T-helper 1 cell treated with Interleukin-12 subunit alpha and Interleukin-12 subunit beta and Interleukin-4 antibody, amounts not matched to agents 30 ng/mL and 1 ng/mL, for 36 hours (primary cell): ENCODE results near the gene OR11A1. TPM values are rescaled to one million over a fixed set of nuclear protein-coding genes. Genes with fewer than 3 reads are reported as not detected.

Experiments used
- intact Hi-C: fragments of 100-400 bp; cut with micrococcal nuclease; formaldehyde crosslinking; loops from one replicate; pipeline ENCODE4 v1.15.1; 2024
- total RNA-seq: library from RNA; stranded (reverse); gene quantifications from 2 replicates; pipeline ENCODE4 v1.2.3, GENCODE V29; 2022

The OR11A1 gene, protein sequence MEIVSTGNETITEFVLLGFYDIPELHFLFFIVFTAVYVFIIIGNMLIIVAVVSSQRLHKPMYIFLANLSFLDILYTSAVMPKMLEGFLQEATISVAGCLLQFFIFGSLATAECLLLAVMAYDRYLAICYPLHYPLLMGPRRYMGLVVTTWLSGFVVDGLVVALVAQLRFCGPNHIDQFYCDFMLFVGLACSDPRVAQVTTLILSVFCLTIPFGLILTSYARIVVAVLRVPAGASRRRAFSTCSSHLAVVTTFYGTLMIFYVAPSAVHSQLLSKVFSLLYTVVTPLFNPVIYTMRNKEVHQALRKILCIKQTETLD
- not detected in 2 replicates for total RNA-seq

DNA sequence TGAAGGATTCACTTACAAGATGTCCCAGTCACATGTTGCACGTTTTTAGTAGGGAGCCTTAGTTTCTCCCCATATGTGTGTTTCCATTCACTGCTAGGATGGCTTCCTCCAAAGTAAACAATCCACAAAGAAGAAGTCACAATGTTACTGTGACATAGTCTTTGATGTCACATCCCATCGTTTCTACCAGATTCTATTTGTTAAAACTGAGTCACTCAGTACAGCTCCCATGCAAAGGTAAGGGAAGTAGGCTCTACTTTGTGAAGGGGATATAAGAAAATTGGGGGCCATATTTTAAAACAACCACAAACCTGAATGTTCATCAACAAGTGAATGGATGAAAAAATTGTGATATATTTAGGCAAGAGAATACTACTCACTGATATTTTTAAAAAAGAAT lies at the start of gene OR11A1, which contains the start of gene OR2H1:
Gene OR11A1, minus strand, starts transcription at position 101 of the 400 bp plus-strand sequence. CDS start 29,430 bp downstream, outside the sequence.
Gene OR2H1, plus strand, starts transcription at position 185 of the 400 bp plus-strand sequence. CDS start 4,615 bp downstream, outside the sequence.
- intact Hi-C loops = no loop called here

DNA sequence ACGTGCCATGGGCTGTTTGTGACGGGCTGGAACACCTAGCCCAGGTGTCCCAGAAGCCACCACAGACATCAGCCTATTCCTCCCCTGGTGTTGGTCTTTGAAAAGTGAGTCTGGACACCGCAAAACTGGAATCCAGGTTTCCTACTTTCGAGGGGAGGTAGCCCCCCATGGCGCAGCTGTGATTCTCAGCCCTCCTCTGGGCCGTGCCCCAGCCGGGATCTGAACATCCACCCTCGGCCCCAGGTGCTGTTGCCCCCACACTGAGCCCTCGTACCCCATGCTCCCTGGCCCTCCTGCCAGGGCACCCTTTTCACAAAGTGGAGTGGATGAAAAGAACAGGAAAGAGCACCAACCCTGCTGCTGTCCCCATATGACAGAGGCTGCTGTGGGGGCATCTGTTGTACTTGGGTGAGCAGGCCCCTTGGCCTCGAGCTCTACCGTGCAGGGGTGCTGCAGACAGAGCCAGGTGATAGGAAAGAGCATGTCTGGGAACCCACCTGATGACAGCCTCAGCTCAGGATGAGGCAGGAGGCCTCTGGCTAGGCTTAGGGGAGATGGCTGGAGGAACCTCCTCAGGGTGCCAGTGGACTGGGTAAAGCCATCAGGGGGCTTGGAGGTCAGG lies 49.7 kb upstream of the OR11A1 start:
- intact Hi-C loops = no loop called here

DNA sequence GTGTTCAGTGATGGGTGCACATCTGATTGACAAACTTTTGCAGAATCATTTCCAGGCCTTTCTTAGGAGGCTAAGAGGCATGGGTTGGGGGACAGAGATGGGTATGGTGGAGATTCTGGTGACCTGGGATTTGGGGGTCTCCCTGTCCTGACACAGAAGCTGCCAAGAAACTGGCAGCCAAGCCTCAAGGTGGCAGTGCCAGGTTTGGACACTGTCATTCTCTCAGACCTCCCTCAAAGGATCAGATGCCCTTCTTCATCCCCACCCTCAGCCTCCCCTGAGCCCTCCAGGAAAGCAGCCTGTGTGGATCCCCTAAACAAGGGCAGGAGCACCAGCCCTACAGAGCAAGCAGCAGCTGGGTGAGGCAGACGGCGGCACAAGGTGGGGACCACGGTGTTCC lies 48.9 kb upstream of the OR11A1 start:
- intact Hi-C loops = no loop called here

DNA sequence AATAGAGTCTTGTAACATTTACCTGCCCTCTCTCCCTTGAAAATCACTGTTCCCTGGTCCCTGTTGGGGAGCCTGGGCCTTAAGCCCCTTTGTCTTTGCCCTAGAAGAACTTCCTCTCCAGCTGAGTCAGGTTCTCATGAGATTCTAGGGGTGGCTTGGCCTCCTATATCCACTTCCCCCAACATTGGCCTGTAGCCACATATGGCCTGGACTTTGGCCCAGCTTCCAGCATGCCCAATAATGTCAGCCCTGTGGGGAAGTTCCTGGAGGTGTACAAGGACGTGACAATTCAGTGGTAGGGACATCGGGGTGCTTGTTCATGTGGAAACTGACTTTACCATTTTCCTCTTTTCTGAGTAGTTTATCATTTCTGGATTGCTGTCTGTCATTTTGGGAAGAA lies 48.1 kb upstream of the OR11A1 start:
- intact Hi-C loops = no loop called here

DNA sequence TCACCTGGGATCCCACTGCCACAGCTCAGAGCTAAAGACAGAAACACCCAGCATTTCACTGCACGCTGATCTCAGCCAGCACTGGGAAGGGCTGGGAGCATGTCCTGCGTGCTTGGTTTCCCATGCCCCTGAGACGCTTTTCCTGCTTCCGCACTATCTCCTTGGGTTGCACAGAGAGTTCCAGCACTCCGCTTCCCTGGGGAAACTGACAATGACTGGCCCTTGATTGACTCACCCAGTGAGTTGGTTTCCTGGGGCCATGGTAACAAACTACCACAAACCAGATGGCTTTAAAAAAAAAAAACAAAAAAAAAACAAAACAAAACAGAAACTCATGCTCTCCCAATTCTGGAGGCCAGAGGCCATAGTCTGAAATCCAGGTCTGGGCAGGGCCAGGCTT lies 45.7 kb upstream of the OR11A1 start:
- intact Hi-C loops = no loop called here

DNA sequence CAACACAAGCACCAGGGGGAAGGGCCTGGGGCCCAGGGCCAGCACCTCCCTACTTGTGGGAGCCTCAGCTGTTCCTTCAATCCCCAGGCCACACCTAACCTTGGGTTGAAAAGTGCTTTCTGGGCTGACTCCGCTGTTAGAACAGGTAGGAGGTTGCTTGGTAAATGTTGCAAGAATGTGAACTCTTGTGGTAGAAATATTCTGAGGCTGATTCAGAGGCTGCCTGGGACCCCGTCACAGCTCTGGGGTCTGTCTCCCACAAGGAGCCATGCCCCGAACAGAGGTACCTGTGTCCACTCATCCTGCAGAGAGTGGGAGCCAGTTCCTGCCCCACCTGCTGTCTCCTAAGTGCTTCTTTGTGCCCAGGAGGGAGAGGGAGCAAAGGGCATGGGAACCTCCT lies 45.3 kb upstream of the OR11A1 start:
- intact Hi-C loops = no loop called here

DNA sequence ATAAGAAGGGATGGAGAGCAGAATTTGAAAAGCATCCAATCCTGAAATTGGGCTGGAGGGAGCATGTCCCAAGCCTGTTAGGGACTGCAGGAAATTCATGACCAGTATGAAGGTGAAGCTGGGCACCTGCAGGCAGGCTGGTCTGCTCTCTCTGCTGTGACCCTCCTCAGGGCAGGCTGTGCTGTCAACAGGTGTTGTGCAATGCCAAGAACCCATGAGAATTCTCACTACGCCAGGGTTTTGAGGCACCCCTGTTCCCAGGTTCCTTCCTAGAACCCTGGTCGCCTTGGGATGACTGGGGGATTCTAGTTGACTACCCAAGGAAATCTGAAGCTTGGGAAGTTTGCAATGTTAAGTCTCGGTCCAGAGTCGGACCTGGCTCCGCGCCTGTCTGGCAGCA lies 44.2 kb upstream of the OR11A1 start:
- intact Hi-C loops = no loop called here

DNA sequence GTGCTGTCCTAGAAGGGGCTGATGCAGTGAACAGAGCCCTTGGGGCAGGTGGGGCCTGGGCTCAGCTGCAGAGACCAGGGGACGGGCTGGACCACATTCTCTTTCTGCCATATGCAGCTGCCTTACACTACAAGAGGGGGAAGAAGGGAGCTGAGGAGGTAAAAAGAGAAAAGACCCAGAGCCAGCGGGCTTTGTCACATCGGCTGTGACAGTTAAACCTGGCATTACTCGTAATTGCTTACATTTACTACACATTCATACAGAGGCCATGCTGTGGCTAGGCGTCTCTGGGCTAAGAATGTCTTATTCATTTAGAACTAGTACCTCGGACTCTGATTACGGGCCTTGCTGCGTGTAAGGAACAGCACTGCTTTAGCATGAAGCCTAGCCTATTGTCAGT lies 43.7 kb upstream of the OR11A1 start:
- intact Hi-C loops = no loop called here

DNA sequence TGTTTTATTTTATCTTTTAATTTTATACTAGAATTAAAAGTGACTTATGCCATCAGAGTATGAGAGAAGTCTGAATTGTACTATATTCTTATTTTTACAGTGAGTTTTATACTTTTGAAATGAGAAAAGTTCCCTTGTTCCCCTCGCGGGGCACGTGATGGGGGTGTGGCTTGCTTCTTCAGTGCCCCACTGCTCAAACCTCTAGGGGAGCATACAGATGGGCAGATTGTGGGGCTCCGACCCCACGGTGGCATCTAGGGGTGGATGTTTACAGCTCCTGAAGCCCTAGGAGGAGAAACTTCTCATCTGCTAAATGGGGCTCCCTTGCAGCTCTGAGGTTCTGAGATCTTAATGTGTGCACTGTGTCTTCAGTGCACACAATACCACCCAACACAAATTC lies 42.8 kb upstream of the OR11A1 start:
- intact Hi-C loops = no loop called here

DNA sequence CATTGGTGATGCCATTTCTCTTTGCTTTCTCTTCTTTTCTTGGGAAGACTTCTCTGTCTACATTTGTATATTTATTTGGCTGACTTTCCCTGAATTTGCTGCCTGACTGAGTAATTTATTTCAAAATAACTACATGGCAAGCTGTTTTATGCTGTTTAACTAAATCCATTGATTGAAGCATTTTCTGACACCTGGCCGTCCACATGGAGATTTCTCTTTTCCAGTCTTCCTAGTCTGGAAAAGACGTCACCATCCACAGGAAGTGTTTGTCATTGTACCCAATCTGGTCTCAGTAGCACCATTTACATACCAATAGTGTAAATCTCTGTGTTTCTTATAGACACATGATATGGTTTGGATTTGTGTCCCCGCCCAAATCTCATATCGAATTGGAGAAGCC lies 40.1 kb upstream of the OR11A1 start:
- intact Hi-C loops = no loop called here

DNA sequence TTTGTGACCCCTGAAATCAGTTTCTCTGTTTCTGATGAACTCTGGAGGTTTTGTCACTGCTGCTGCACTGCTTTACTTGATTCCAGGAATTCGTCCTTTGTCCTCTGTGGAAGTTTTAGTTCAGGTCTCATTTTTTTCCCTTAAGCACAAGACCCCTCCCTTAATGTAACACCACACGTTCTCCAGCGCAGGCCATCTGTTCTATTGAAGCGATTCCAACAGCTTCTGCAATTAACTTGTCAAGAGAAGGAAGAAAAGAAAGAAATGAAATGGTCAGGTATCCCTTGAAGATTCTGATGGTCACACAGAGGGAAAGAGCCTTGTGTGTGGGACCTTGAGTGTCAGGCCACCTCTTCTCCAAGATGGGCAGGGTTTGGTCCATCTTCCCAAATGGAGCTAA lies 38.7 kb upstream of the OR11A1 start:
- intact Hi-C loops = no loop called here

DNA sequence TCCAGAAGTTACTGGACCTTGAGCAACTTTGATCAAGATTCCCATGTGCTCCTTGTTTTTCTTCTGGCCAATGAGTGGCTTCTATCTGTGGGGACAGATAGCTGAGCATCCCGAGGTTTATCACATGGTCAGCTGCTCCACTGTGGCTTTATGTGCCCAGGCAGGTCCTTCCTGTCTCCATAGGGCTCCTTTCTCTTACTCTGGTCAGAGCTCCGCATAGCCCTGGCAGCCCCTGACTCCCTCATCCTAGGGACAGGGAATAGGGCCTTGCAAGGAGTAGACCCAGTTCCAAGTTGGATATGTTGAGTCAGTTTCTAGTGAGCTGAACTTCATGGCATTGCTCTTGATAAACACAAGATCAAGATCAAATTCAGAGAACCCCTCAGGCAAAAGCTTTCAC lies 37.3 kb upstream of the OR11A1 start:
- intact Hi-C loops = no loop called here

DNA sequence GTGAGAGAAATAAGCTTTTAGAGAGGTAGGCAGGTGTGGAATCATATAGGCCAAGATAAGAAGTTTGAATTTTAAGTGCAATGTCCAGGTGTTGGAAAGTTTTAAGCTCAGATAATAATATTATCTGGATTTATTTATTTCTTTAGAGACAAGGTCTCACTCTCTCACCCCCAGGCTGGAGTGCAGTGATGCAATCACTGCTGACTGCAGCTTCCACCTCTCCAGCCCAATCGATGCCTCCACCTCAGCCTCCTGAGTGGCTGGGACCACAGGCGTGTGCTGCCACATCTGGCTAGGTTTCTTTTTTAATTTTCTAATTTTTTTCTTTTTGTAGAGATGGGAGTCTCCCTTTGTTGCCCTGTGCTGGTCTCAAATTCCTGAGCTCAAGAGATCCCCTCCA lies 36.4 kb upstream of the OR11A1 start:
- intact Hi-C loops = no loop called here

DNA sequence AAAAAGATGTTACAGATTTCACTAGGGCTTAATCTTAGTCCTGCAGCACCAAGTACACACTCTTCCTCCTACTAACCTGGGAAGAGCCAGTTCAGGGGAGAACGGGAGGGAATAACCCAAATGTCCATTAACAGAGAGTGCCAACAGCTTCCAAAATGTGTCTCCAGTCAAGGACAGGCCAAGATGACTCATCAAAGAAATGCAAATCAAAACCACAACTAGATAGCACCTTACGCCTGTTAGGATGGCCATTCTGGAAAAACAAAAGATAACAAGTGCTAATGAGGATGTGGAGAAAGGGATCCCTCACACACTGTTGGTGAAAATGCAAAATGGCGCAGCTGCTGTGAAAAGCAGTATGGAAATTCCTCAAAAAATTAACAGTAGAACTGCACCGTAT lies 34.7 kb upstream of the OR11A1 start:
- intact Hi-C loops = no loop called here

DNA sequence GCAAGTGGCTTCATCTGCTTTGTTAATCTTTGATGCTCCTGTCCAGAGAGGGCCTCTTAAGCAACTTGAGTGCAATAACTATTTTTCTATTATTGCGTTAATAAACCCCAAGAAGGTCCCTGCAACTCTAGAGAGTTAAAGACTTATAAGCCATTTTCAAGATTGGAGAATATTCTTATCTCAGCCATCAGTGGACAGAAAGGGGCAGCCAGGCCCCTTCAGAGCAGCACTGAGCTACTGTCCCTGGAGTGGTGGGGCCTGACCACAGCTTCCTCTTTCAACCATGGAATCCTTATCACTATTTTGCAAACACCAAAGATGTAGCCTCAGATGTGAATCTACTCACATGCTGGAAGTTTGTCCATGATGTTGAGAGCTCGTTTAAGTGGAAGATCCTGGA lies 33.7 kb upstream of the OR11A1 start:
- intact Hi-C loops = no loop called here

DNA sequence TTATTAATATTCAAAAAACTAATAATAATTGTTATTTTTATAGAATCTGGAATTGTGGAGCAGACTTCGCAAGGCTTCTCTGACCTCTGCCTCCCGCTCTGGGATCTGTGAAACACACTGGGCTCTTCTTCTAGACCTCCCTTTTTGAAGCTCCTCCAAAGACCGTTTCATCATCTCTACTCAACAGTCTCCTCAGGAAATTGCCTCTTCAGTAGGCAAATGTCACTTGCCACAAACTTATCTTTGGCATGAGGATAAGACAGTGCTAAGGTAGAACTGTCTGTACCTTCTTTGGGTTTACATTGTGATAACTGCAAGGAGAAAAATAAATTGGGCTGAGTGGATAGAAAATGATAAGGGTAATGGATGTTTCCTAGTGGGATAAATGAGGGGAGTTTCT lies 33.2 kb upstream of the OR11A1 start:
- intact Hi-C loops = no loop called here

DNA sequence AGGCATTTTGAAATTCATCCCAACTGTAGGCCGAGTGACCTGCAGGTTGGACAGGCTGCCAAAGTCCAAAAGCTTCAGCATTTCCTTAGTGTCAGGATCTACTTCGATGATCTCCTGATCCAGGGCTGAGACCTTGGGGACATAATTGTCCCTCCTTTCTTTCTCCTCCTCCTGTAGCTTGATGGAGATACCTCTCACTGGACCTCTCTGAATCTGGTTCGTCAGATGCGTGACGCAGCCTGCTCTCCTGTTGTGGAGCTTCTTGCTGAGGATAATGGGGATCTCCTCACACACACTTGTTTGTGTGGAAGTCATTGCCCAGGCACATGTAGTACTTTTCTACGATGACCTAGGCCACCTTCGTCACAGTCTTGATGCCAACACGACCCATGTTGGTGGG lies 32.4 kb upstream of the OR11A1 start:
- intact Hi-C loops = no loop called here

DNA sequence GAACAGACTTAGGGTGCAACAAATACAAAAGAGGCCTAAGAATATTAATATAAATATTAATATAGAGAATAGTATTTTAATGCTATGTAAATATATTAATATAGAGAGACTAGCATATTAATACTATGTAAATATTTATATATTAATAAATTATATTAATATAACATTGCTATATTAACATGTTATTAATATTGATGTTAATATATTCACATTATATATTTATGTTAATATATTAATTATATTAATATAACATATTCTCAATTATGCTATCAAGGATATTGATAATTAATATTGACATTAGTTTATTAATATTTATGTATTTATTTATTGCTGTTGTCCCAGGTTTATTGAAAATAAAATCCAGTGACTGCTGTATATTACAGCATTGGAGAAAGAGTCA lies 32.0 kb upstream of the OR11A1 start:
- intact Hi-C loops = no loop called here

DNA sequence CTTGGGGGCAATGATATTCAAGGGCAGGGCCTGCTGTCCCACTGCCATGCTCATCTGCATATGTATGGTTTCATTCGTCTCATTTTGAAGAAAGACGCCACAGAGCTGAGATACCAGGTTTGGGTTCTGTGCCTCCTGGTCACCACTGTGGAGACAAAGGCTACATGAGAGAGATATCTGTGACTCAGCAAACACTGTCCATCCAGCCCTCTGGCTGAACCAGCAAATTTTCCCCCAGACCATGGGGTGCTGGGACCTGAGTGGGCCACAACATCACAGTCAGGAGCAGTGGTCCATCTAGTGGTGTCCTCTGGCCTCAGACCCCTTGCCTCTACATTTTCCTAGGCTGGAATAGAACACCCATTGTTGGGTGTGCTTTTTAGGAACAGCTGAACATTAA lies 30.8 kb upstream of the OR11A1 start, which contains the start of gene MAS1L:
Gene MAS1L, minus strand, starts transcription at position 297 of the 400 bp plus-strand sequence. Its CDS starts 54 bp downstream, at position 243.
- intact Hi-C loops = no loop called here

DNA sequence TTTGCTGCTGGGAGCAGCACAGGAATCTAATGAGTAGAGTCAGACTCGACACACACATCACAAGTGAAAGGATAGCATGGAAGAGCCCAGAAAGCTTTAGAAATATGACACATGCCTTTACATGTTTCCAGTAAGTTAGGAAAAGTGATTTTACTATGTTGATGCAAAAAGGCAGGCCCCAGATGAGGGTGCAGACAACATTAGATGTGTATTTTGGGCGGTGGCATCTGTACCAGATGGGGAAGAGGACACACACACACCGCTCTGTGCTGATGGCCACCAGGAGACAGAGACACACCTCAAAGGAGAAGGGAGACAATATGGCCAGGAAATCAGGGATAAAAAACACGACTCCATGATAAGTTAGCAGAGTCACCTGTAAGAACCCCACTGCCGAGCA lies 30.3 kb upstream of the OR11A1 start:
- intact Hi-C loops = no loop called here

DNA sequence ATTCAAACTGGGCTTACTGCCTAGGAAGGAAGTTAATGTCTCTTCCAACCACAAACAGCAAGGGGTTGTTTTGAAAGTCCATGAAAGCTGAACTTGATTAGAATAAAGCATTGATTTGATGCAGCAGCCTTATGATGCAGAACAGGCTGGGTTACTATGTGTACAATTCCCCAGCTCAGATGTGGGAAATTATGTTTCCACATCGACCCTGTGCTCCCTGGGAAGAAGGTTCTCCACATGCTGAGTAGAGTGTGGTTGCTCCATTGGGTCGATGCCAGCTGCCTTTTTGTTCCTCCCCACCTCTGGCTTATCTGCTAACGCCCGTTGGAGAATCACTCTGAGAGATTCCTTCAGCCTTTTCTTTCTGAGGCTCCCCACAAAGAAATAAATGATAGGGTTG lies 29.7 kb upstream of the OR11A1 start:
- intact Hi-C loops = no loop called here

DNA sequence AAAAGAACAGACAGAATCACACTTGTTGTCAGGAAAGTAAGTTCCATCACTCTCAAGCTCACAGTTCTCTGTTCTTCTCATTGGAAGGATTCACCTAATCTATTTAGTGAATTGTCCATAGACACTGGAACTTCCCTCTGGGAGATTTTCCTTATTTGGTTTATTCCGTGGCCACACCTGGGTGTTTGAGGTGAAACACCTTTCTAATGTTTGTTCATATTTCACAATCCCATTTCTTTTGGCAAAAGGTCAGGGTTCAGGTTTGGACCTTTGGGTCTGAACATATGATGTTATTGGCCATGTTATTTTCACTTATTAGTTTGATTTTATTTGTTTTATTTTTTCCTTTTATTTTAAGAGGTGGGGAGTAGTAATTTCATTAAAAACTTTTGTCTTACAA lies 26.9 kb upstream of the OR11A1 start:
- intact Hi-C loops = no loop called here

DNA sequence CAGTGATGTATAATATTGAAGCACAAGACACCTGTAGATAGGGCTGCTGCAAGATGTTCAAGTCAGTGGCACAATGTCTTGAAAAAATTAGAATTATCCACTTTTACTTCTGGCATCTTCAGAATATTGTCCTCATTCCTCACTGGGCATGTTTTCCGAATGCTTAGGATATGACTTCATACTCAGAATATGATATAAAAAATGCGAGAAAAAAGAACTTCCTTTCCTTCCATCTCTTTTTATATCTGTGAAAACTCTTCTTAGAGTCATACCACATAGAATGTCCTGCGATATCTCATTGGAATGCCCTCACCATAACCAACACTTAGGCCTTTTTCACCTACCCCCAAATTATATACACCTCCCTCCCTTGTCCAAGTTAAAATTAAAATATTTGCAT lies 26.3 kb upstream of the OR11A1 start:
- intact Hi-C loops = no loop called here
